GM12872 (cell line): ENCODE results near the gene PGAM5.

Source experiments
- CTCF ChIP-seq: IDR thresholded peaks from 3 replicates; pipeline ENCODE4 v1.5.1; 2011; ENCODE audit warnings: low read depth, mild to moderate bottlenecking, low read length, moderate library complexity; ENCODE audit not compliant: insufficient read depth

PGAM5 gene

GRCh38 chr12:132710043-132710404 lies 618 bp upstream of the PGAM5 start:
- no peak for TF ChIP-seq CTCF

GRCh38 chr12:132711080-132711843 lies 620 bp downstream of the PGAM5 start:
- no peak for TF ChIP-seq CTCF

GRCh38 chr12:132713123-132713522 lies 2.5 kb downstream of the PGAM5 start:
- no peak for TF ChIP-seq CTCF

GRCh38 chr12:132715874-132716273 lies 5.2 kb downstream of the PGAM5 start:
- TF ChIP-seq CTCF = no peak

GRCh38 chr12:132716356-132716755 lies 5.7 kb downstream of the PGAM5 start:
- no peak for TF ChIP-seq CTCF

GRCh38 chr12:132717011-132717410 lies 6.4 kb downstream of the PGAM5 start:
- no peak for TF ChIP-seq CTCF

GRCh38 chr12:132717531-132718387 lies 7.1 kb downstream of the PGAM5 start:
- no peak for TF ChIP-seq CTCF
